Smooth muscle cell (in vitro differentiated cells): Measurements from ENCODE around the gene ZNF189. TPM values are rescaled to one million over a fixed set of nuclear protein-coding genes. Genes with fewer than 3 reads are reported as not detected.

ENCODE experiments used
- DNase-seq: peaks from one replicate; lab custom pipeline; 2025; ENCODE audit not compliant: unreplicated experiment; lab: John Stamatoyannopoulos, UW
- H2AFZ ChIP-seq: fragments of 200-600 bp; sonication (generic); 2 replicates; pipeline ENCODE4 v1.6.0; 2016; ENCODE audit warnings: antibody characterized with exemption, low read depth, mild to moderate bottlenecking
- H3F3A ChIP-seq: fragments of 200-600 bp; sonication (generic); 2 replicates; pipeline ENCODE4 v1.6.0; 2017; ENCODE audit warnings: antibody characterized with exemption, low read depth
- H3K27ac ChIP-seq: fragments of 200-600 bp; sonication (generic); 2 replicates; pipeline ENCODE4 v1.5.1; 2016; ENCODE audit warnings: low read depth, mild to moderate bottlenecking
- H3K27me3 ChIP-seq: fragments of 200-600 bp; sonication (generic); 2 replicates; pipeline ENCODE4 v1.6.1; 2016; ENCODE audit warnings: low read depth, mild to moderate bottlenecking
- H3K36me3 ChIP-seq: fragments of 200-600 bp; sonication (generic); 2 replicates; pipeline ENCODE4 v1.5.1; 2016; ENCODE audit warnings: low read depth
- H3K4me1 ChIP-seq: fragments of 200-600 bp; sonication (generic); 2 replicates; pipeline ENCODE4 v1.5.1; 2016; ENCODE audit warnings: low read depth
- H3K4me2 ChIP-seq: fragments of 200-600 bp; sonication (generic); 2 replicates; pipeline ENCODE4 v1.6.0; 2016; ENCODE audit warnings: mild to moderate bottlenecking
- H3K4me3 ChIP-seq: fragments of 200-600 bp; sonication (generic); 2 replicates; pipeline ENCODE4 v1.5.1; 2016; ENCODE audit warnings: mild to moderate bottlenecking
- H3K79me2 ChIP-seq: fragments of 200-600 bp; sonication (generic); 2 replicates; pipeline ENCODE4 v1.6.0; 2016; ENCODE audit warnings: low read depth, mild to moderate bottlenecking
- H3K9ac ChIP-seq: fragments of 200-600 bp; sonication (generic); 2 replicates; pipeline ENCODE4 v1.6.0; 2016; ENCODE audit warnings: low read depth
- H3K9me3 ChIP-seq: fragments of 200-600 bp; sonication (generic); replicated peaks from 2 replicates; pipeline ENCODE4 v1.5.1; 2016; ENCODE audit warnings: low read depth
- H4K20me1 ChIP-seq: fragments of 200-600 bp; sonication (generic); 2 replicates; pipeline ENCODE4 v1.6.0; 2016; ENCODE audit warnings: low read depth
- CTCF ChIP-seq: fragments of 200-600 bp; sonication (generic); IDR thresholded peaks from 2 replicates; pipeline ENCODE4 v1.5.1; 2017; ENCODE audit warnings: borderline replicate concordance, mild to moderate bottlenecking, antibody characterized with exemption; ENCODE audit not compliant: insufficient read depth, poor library complexity, severe bottlenecking
- WGBS: methylation state at CpG from one replicate; pipeline ENCODE4 v1.1.7; 2016; ENCODE audit warnings: low lambda C conversion rate; 5-methylcytosine and 5-hydroxymethylcytosine counted together
- polyA plus RNA-seq: library from polyadenylated mRNA; unstranded; fragments of >200 nt; fragmentation: Nextera tagmentation; extraction: Ambion mirVana; gene quantifications from 2 replicates; pipeline ENCODE4 v1.2.1, GENCODE V29; 2016
- total RNA-seq: library from RNA; depleted of rRNA; stranded (reverse); fragments of >200 nt; gene quantifications from 2 replicates; pipeline ENCODE4 v1.2.3, GENCODE V29; 2014

Gene ZNF189
- total and polyA plus RNA-seq, 2 experiments from 2014 or later, result 2.7 to 12.9 TPM

DNA sequence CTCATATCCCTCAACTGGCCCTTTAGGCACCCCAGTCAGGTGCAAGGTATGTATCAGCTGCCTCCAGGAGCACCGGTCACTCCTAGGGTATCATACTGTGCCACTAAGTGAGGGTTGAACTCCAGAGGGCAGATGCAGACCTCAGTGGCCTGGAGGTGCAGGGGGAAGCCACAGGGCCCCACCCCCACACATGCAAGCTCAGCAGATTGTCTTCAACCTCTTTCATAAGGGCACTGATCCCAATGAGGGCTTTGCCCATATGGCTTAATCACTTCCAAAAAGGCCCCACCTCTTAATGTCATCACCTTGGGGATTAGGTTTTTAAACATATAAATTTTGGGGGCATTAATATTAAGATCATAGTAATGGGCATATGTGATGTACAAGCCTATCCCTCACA is 42.0 kb upstream of the ZNF189 start:
- Histone ChIP-seq H2AFZ (no peak overlapping the region), H3K9ac (no peak overlapping the region), H3K36me3 (no peaks in the 10 kb centered on the region), H3K27ac (no peak overlapping the region), H3F3A (no peaks in the 10 kb centered on the region), H3K27me3 (no peaks in the 10 kb centered on the region), H4K20me1 (no peaks in the 10 kb centered on the region), H3K4me2 (no peak overlapping the region), H3K79me2 (no peaks in the 10 kb centered on the region), H3K4me3 (no peak overlapping the region), H3K4me1 (no peaks in the 10 kb centered on the region), H3K9me3 (no peaks in the 10 kb centered on the region)
- 0% methylated on average over 1 of the region's 1 CpG for WGBS
- DNase-seq, result no peak
- TF ChIP-seq CTCF, result no peak

- Histone ChIP-seq H3K27ac (no peak overlapping the region), H2AFZ (no peak overlapping the region), H3K4me1 (no peaks in the 10 kb centered on the region), H3F3A (no peaks in the 10 kb centered on the region), H3K9me3 (no peaks in the 10 kb centered on the region), H3K9ac (no peak overlapping the region), H3K79me2 (no peaks in the 10 kb centered on the region), H3K4me2 (no peak overlapping the region), H3K27me3 (no peaks in the 10 kb centered on the region), H3K4me3 (no peak overlapping the region), H3K36me3 (no peaks in the 10 kb centered on the region), H4K20me1 (no peaks in the 10 kb centered on the region)
- TF ChIP-seq CTCF, result no peak
- no peak for DNase-seq
- WGBS, result 72% methylated on average over 1 of the region's 1 CpG
Observed at GRCh38 chr9:101359679-101360078, 39.0 kb upstream of the ZNF189 start.

- H2AFZ ChIP-seq, result no peak overlapping the region
- H4K20me1 ChIP-seq, result no peaks in the 10 kb centered on the region
- no peak overlapping the region for H3K27ac ChIP-seq
- H3K4me2 ChIP-seq, result no peak overlapping the region
- H3K9me3 ChIP-seq, result no peaks in the 10 kb centered on the region
- H3K27me3 ChIP-seq, result no peaks in the 10 kb centered on the region
- H3K4me1 ChIP-seq, result no peaks in the 10 kb centered on the region
- no peak overlapping the region for H3K9ac ChIP-seq
- DNase-seq, result no peak
- H3K79me2 ChIP-seq, result no peaks in the 10 kb centered on the region
- H3K4me3 ChIP-seq, result no peak overlapping the region
- no peaks in the 10 kb centered on the region for H3F3A ChIP-seq
- TF ChIP-seq CTCF, result no peak
- no peaks in the 10 kb centered on the region for H3K36me3 ChIP-seq
Observed at GRCh38 chr9:101360647-101361046, 38.0 kb upstream of the ZNF189 start.

DNA sequence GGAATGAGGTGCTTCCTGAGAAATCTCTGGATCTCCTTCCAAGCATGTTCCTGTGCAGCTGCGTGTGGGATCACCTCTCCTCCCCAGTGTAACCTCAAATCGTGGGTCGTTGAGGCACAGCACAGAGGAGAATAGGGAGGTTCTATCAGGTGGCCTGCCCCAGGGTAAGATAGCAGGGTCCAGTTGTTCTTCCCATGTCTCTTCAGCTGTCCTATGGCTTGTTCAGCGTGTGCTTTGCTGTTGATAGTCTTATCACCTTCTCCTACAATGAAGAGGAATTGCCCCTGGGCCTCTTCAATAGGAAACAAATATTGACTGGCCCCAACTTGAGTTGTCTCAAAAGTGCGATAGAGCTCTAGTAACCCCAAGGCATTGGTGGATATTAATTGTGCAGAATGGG is 36.2 kb upstream of the ZNF189 start:
- no peaks in the 10 kb centered on the region for H3K27me3 ChIP-seq
- H3K9ac ChIP-seq, result no peak overlapping the region
- H3K4me1 ChIP-seq, result peaks cover 4% of the 10 kb centered on the region
- no peak overlapping the region for H3K27ac ChIP-seq
- no peaks in the 10 kb centered on the region for H3K79me2 ChIP-seq
- no peak overlapping the region for H3K4me3 ChIP-seq
- H3K4me2 ChIP-seq, result no peak overlapping the region
- WGBS, result 86% methylated on average over 5 of the region's 5 CpGs
- no peaks in the 10 kb centered on the region for H3K36me3 ChIP-seq
- H3F3A ChIP-seq, result no peaks in the 10 kb centered on the region
- H4K20me1 ChIP-seq, result no peaks in the 10 kb centered on the region
- H3K9me3 ChIP-seq, result no peaks in the 10 kb centered on the region
- no peak overlapping the region for H2AFZ ChIP-seq
- TF ChIP-seq CTCF, result no peak
- no peak for DNase-seq
